Kidney tubule cell (primary cell): ENCODE measurements around the gene CASZ1.

Experiments used
- DNase-seq: peaks from one replicate; pipeline ENCODE4 v3.0.0-alpha.2; 2018; ENCODE audit warnings: low spot score

CASZ1 gene

DNA sequence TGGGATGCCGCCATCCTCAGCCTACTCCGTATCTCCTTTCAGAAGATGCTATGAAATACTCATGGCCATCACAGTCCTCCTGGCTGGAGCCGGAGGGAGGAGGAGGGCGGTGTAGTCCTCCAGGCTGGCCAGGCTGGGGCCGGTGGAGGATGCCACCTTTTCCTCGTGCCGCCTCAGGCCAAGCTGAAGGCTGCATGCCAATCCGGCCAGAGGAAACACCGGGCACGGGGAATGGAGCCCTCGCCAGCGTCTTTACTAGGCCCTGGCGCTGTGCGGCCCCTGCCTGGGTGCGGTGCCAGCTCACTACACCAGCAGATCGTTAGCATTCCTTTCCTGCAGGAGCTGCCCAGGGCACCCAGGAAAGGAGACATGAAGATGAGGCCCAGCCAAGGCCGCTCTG, 70.1 kb downstream of the CASZ1 start:
- DNase-seq: peak; percentile 88

DNA sequence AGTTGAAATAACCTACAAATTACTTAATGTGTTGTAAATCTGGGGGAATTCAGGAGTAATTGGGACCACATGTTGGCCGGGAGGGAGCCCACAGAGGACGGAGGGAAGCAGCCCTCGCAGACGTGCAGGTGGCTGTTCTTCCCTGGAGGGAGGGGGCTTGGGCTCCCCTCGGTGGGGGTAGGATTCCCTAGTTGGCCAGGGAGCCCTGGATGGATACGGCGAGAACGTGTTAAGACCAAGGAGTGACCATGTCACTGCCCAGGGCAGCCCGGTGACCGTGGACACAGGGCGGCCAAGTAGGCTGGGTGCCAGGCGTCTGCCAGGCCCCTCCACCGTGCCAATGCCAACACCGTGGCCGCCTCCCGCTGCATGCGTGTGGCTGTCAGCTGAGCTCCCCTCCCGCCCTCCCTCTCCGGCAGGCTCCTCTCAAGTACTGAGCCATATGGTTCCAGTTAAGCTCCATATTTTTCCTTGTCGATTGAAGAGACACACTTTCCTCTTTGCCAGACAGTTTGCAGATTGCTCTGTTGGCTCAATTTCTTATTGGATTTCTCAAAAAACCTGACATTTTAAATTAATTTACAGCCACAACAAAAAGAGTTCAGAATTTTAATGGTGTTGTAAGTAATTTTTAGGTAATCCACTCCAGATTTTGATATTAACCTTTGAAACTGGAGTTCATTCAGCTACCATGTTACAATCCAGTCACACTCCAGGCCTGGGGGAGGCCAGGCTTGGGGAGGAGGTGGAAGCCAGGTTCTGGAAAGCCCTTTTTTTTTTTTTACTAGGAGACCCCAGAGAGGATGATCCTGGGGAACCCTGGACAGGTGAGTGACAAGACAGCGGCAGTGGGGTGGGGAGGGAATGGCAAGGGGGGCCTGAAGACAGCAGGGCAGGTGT, 71.2 kb downstream of the CASZ1 start:
- peak; percentile 26 for DNase-seq

DNA sequence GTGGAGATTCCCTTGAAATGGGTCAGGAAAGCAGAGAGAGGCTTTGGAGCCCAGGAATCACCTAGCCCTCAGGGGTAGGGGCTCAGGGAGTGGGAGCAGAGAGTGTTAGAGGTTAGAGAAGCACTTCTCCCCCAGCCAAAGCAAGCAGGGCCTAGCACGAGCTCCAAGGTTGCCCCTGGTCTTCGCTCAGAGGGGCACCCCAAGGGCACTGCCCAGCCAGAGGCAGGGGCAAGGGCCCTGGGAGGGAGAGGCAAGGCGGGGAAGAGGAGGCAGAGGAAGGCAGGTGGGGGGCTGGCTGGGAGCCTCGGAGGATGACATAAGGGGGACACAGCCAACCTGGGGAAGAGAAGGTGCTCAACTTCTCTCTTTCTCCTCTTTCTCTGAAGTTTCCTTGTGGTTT, 71.9 kb downstream of the CASZ1 start:
- no peak for DNase-seq

DNA sequence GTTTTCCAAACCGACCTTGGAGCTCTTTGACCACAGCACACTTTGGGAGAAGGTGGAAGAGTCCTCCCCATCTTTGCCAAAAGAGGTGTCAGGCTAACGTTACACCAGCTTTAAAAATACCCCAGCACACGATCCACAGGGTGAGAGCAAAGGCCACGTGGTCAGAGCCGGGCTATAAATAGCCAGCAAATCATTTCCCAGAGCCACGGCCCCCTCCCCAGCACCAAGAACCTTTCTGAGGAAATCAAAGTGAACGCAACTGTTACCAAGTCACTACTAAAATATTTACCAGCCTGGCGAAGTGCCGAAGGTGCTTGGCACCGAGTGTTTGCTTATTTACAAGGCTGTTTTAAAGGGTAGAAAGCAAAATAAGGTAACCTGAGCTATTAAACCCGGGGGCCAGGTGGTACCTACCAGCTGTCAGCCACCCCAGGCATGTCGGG, 72.4 kb downstream of the CASZ1 start:
- peak; percentile 73 for DNase-seq

DNA sequence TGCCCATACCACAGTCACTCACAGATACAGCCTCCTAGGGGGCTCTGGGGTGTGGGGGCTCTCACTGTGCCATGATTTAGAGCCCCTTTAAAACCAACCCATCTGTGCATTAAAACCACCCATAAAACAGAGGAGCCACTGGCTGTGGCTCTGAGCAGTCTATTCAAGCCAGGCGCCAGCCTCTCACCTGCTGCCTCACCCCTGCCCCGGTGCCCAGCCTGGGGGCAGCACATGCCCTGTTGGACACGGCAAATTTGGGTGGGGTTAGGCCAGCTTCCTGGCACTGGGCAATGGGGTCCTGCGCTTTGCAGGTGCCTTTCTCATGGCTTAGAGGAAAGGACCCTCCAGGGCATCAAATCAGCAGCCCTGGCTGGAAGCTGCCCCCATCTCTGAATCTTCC, 73.1 kb downstream of the CASZ1 start:
- DNase-seq: no peak

DNA sequence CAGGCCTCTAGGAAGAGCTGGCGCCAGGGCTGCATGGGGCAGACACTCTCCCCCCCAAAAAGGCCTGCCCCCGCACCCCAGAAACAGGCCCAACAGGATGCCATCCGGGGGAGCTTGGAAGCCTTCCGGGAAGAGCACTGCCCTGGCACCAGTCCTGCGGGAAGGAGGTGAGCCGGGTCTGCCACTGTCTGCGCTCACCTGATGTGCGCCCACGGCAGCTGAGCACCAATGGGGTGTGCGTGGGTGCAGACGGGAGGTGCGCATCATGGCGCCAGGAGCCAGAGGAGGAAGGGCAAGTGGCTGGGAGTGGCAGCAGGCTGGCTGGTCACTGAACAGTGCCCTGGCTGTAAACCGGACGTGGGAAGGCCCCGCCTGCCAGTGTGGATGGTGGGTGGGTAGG, 73.6 kb downstream of the CASZ1 start:
- DNase-seq: no peak

DNA sequence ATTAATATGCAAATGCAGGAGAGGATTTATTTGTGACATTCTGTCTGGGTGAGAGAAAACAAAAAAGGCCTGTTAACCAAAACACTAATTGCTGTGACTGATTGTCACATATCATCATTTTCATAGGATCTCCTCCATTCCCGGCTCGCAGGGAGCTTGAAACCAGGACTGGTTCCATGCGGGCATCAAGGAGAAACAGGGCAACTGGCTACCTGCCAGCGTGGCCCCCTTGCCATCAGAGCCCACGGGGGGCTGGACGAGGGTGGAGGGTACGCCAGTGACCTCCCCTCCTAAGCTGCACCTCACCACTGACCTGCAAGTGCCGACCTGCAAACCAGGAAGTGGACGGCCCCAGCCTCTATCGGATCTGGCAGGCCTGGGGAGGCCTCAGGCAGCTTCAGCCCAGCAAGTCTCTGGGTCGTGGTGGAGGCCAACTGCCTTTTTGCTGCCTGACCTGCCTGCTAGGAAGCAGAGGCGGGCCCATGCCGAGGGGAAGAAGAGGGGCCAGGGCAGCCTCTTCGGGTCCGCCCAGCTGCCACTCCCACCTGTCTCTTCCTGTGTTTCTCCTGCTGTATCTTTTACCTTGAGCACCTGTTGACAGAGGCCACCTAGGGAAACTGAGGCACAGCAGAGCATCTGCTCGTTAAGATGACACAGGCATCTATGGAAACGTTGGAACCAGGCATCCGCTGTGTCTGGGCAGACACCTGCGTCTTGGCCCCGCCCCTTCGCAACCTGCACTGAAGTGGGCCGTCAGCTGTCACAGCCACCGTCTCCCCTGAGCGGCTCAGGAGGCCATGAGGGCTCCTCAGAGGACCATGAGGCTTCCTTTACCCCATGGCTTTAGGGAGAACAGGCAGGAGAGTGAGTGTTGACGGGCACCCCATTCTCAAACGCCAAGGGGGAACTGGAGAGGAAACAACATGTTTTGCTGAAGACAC, 74.8 kb downstream of the CASZ1 start:
- no peak for DNase-seq

DNA sequence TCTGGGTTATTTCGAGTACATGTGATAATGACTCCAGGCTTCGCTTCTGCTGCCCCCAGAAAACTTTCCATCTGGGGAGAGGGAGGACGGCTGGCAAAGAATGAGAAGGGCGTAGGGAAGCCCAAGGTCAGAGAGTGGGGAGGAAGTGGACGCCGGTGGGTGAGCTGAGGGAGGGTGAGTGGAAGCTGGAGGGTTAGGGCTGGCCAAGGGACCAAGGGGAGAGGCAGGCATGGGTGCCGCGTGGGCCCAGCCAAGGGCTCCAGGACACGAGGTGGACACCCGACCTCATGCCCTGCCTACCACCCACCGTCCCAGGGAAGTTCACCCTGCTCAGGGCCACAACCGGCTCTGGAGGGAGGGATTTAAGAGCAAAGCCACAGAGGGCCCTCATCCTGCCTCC, 75.8 kb downstream of the CASZ1 start:
- no peak for DNase-seq

DNA sequence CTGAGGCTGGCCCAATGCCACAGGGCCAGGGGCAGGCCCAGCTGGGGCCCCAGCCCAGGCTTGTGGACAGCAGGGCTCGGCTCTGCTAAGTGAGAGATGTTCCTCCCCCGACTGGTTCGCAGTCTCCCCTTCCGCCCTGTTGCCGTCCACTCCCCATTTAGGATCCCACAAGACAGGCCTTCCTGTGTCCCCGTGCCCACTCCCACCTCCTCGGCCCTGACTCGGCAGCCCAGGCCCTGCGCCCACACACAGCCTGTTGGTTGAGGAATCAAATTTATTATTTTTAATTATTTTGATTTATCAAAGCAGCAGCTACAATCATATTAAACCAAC, 78.4 kb downstream of the CASZ1 start:
- DNase-seq: no peak

DNA sequence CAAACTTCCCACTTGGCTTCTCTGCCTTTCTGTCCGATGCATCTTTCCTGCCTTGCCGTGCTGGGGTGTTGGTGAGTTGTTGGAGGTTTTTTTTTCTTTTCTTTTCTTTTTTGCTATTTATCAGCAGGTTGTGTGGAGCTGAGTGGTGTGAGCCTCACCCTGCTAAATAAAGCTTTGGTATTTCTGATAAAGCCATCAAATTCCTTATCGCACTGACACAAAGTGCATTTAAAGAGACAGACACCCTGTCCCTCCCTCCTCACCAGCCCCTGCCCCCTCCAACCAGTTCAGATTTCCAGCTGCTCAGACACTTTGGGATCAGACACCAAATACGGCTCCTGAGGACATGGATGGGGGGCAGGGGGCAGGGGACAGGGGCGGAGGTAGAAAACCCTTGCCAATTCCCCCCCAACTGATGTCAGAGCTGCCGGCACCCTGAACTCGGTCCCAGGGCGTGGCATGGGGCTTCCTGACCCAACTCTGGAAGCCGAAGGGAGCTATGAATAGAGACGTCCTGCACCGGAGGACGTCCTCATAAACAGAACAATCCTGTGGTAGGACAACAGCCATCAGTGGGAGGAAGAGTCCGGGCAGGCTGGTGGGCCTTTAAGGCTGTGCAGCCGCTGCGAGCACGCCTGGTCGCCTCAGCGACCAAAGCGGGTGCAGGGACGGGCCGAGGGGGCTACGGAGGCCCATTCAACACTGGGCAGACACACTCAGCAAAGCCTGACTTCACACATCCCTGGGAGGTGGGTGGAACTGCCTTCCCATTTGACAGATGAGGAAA, 79.0 kb downstream of the CASZ1 start:
- DNase-seq: no peak

DNA sequence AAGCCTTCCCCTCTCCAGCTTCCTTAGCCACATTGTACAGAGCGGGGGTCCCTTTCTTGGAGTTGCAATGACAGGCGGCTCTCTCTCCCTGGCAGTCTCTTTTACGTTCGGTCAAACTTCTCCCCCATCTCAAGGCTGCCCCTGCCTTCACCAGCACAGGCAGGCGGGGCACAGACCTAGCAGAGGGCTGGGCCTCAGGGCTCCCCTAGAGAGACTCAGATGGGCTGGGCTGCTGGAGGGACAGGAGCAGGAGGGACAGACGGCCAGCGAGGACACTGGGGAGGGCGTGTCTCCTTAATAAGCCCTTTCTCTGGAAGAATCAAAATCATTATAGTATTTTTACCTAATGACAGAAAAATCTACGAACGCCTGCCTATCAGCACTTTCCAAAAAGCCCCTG, 79.6 kb downstream of the CASZ1 start:
- DNase-seq: no peak

DNA sequence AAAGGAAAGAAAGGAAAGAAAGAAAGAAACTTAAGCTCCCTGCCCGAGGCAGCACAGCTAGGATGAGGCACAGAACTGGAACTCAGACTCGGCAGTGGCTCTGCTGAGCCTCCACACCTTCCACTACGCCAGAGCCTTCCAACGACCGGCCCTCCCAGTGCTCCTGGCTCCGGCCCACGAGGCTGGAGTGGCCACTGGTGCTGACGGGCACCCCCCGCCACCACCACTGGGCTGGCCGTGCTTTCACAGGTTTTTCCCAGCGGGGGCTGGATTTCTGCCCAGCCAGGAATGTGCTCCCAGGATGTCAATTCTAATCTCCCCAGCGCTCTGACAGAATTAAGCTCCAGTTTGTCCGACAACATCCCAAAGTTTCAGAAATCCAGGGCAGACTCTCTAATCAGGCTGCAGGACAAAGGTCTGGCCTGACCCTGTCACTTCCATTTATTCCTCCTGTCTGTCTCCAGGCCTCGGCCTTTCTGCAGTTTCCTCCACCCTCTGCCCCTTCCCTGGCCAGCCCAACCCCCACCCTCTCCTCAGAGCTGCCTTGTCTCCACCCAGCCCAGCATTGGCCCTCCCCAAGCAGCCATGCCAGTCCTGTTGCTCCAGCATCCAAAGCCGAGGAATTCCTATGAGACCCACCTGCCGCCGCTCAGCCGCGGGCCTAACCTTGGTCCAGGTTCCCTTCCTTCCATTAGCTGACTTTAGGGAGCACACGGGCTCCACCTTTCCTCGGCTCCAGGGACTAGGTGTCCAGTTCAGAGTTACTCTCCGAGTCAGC, 81.9 kb downstream of the CASZ1 start:
- DNase-seq: peak; percentile 33

DNA sequence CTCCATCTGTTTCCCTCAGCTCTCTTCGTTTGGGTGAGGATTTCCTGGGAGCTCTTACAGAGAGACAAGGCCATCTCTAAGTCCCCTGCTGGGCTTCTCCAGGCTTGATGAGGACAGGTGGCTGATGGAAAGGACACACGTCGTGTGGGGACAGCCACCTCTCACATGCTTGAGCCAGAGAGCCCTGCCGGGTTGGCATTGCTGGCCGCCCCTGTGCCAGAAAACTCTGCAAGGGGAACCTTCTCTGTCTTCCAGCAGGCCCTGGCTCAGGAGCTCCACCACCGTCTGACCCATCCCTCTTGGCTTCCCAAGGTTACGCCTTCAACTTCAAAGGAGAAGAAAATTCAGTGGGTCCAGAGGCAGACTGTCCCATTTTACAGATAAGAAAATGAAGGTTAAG, 82.8 kb downstream of the CASZ1 start:
- DNase-seq: no peak

DNA sequence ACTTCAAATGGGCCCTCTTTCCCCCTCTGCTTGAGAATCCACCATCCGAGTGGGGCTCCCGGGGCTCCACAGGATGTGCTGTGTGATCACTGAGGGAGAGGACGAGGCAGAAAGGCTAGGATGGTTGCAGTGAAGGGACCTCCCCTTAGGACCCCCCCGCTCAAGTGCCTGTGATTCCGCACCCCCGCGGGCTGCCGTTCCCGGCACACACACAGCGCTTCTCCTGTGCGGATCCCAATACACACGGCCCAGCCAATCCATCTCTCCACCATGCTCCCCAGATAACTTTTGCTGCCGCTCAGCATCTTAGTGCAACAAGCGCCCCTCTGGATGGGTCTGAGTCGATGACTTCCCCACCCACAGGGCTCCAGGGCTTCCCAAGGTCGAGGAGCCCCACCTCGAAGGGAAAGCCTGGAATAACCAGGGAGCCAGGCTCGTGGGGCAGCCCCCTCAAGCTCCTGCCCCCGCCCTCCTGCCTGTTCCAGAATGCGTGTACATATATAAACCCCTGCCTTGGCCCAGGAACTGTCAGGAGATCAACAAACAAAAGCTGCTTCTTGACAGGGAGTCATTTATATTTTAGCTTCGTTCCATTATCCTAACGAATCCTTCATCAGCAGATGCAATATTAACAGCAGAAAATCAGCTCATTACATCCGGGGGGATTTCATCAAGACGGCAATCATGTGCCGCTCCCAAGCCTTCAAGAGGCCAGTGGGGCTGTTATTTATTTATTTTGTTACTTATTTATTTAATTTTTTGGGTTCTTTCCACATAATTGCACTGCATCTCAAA, 83.7 kb downstream of the CASZ1 start:
- DNase-seq: no peak

DNA sequence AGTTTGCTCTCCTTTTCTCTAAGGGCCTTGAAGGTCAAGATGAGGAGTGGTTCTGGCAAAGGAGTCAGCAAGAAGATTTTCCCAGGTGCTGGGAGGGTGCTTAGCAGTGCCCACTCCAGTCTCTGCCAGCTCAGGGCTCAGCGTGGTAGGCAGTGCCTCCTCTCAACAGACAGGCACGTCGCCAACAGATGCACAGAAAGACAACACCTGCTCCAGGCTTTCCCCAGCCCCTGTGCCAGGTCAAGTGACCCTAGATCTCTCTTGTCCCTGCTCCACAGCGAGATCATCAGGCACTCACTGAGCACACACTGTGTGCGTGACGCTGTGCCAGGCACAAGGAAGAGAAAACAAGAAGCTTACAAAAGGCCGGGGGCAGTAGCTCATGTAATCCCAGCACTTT, 86.0 kb downstream of the CASZ1 start:
- DNase-seq: no peak

DNA sequence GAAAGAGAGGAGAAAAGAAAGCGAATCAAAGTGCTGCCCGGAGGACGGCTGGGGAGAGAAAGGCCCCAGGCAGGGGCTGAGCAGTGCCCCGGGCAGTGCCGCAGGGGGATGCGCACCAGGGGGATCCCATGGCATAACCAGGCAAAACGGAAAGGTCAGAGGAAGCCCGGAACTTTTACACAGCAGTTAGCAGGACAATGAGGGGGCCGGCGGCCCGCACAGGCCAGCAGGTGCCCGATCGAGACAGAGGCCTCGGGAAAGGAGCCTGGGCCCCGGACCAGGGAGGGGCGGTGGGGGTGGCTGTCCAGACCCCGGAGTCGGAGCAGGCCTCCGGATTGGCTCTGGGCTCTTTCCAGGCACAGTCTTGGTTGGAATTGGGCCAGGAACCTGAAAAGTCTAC, 86.8 kb downstream of the CASZ1 start:
- no peak for DNase-seq

DNA sequence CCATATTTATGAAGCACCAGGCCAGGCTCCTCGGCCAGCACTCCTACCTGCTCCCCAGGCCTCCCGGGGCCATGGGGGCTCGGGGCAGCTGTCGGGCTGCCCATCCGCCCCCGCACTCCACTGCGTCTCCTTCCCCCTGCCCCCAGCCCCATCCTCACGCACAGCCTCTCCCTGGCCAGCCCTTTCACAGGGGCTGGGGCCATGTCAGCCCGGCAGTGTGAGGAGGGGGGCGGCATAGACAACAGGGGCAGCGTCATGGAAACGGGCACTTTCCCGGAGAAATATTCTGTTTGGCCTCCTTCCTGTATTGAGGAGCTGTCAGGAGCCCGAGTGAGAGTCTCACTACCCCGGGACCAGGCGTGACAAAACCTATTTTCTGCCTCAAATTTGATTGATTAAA, 87.3 kb downstream of the CASZ1 start:
- DNase-seq: no peak

DNA sequence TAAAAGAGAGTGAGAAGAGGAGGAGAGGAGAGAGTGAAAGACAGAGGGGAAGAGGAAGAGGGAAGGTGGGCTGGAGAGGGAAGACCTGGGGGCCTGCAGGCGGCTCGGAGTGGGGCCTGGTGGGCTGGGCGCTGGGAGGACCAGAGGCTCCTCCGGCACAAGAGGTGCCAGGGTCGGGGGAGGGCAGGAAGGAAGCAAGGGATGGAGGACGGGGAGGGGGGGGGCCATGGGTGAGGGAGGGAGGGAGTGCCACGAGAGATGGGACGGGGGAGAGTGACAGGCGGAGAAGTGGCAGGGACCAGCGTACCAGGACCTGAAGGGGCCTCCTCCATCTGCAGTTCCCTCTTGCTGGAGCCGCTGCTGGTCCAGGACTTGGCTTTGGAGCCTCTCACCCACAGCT, 87.7 kb downstream of the CASZ1 start:
- DNase-seq: no peak

DNA sequence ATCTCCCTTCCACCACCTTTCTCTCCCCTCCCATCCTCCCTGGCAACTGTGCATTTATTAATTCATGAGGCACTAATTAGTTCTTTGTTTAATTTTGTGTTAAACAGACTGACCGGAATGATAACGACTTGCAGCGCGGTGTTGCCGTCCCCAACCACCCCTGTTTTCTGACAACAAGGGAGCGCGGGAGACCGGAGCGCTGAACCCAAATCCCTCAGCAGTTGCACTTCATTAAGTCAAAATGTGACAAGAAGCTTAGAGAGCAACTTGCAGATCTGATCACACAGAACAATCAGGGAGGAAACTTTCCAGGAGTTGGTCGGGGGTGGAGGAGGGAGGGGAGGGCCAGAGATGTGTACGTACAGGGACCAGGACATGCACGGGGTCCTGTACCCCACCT, 89.2 kb downstream of the CASZ1 start:
- no peak for DNase-seq

DNA sequence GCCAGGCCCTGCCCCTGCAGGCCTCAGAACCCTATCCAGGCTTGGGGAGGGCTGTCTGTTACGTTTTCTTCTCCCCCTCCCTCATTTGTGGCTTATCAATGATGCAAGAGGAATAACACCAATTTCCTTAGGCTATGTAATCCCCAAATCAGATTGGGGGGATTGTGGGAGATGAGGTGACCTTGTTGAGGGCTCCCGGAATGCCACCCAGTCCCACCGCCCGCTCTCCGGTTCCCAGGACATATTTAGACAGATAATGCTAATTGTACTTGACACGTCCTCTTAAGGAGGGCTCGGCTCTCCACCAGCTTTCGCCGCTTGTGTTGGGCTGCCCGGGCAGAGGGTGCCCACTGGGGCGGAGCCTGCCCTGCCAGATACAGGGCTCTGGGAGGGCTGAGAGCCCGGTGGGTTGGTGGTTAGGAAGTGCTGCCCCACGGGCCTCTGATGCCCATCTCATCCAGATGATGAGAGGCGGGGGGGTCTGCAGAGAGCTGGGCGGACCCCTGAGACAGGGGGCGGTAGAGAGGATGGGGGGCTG, 90.0 kb downstream of the CASZ1 start:
- no peak for DNase-seq
